ENCODE data around the gene FMNL2. TPM values are rescaled to one million over a fixed set of nuclear protein-coding genes. Genes with fewer than 3 reads are reported as not detected.

Gene FMNL2
- total RNA-seq, 4 donors from 2014 or later = 6.7 to 17.2 (median 11.5) TPM

- peak overlapping the region; percentile 73 to 81 (median 76) for H3K27ac ChIP-seq
- H3K4me1 ChIP-seq = peaks cover 19 to 51% of the 10 kb centered on the region in 2 donors
- no peaks in the 10 kb centered on the region for H3K27me3 ChIP-seq
- no peaks in the 10 kb centered on the region for H3K9me3 ChIP-seq
- peak; percentile 81 to 89 for ATAC-seq
- in situ Hi-C loops (cut with MboI; ENCODE audit: low sequenced_read_pairs in 4 of 4) = loop anchor here in 2 of 4 donors (10.0 kb wide), 1 partner anchor 285 kb away; the partner anchor contains the start of gene FMNL2 (in 2 of the 2)
- H3K36me3 ChIP-seq = peaks cover 0 to 18% of the 10 kb centered on the region in 2 donors
- DNase-seq = peak; percentile 29 to 35
- H3K4me3 ChIP-seq = no peak overlapping the region
- intact Hi-C loops (cut with DNase I; ENCODE audit: low total_unique reads) = loop anchor here (5.0 kb wide), 2 partner anchors 213 to 793 kb away; partner anchors contain the start of gene ARL5A
- TF ChIP-seq CTCF (IDR thresholded peaks at IDR 0.05 in 4 of 5, conservative IDR thresholded peaks at IDR 0.05 in 1 of 5) (no peak), POLR2A (IDR thresholded peaks at IDR 0.05) (no peak)
Measured at GRCh38 chr2:152620208-152620607, 285.2 kb downstream of the FMNL2 start.

DNA sequence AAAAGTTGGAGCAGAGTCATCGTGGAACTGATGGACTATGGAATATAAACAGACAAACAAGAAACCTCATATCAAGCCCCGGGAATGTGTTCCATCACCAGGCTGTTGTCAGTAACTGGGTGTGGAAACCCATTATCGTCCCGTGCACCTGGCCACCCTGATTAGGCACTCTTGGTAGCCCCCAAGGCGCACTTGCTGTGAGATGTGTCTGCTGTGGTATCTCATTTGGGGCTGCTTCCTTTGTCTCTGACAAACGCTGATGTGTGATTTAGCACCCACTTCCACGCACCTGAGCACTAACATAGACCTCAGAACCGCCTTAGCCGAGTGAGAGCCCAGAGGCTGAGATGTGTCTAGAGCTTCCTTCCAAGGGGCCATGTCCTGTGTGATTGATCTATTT lies 286.0 kb downstream of the FMNL2 start:
- H3K9me3 ChIP-seq = no peaks in the 10 kb centered on the region
- H3K36me3 ChIP-seq = peaks cover 0 to 18% of the 10 kb centered on the region in 2 donors
- intact Hi-C loops (cut with DNase I; ENCODE audit: low total_unique reads) (loop anchor here (5.0 kb wide), 2 partner anchors 214 to 794 kb away; partner anchors contain the start of gene ARL5A), in situ Hi-C loops (cut with MboI; ENCODE audit: low sequenced_read_pairs in 4 of 4) (loop anchor here in 2 of 4 donors (10.0 kb wide), 1 partner anchor 286 kb away; the partner anchor contains the start of gene FMNL2 (in 2 of the 2))
- H3K27ac ChIP-seq = peak overlapping the region; percentile 73 to 81 (median 76)
- H3K4me1 ChIP-seq = peaks cover 13 to 43% of the 10 kb centered on the region in 2 donors
- TF ChIP-seq CTCF (IDR thresholded peaks at IDR 0.05 in 4 of 5, conservative IDR thresholded peaks at IDR 0.05 in 1 of 5) = no peak
- TF ChIP-seq POLR2A (IDR thresholded peaks at IDR 0.05) = no peak
- no peak for DNase-seq
- H3K4me3 ChIP-seq = no peak overlapping the region
- H3K27me3 ChIP-seq = no peaks in the 10 kb centered on the region
- no peak for ATAC-seq

- Histone ChIP-seq H3K27me3 (no peaks in the 10 kb centered on the region), H3K9me3 (no peaks in the 10 kb centered on the region), H3K4me1 (peaks cover 17 to 35% of the 10 kb centered on the region in 2 donors), H3K27ac (peak overlapping the region in 2 of 4 donors; percentile 75 to 81), H3K36me3 (peaks cover 0 to 16% of the 10 kb centered on the region in 2 donors), H3K4me3 (no peak overlapping the region)
- no peak for TF ChIP-seq CTCF (IDR thresholded peaks at IDR 0.05 in 4 of 5, conservative IDR thresholded peaks at IDR 0.05 in 1 of 5)
- TF ChIP-seq POLR2A (IDR thresholded peaks at IDR 0.05) = no peak
- in situ Hi-C loops (cut with MboI; ENCODE audit: low sequenced_read_pairs in 4 of 4) = loop anchor here in 2 of 4 donors (10.0 kb wide), 1 partner anchor 287 kb away; the partner anchor contains the start of gene FMNL2 (in 2 of the 2)
- intact Hi-C loops (cut with DNase I; ENCODE audit: low total_unique reads) = loop anchor here (5.0 kb wide), 2 partner anchors 215 to 795 kb away; partner anchors contain the start of gene ARL5A
- ATAC-seq = no peak
- no peak for DNase-seq
Measured at GRCh38 chr2:152622219-152622618, 287.2 kb downstream of the FMNL2 start.

DNA sequence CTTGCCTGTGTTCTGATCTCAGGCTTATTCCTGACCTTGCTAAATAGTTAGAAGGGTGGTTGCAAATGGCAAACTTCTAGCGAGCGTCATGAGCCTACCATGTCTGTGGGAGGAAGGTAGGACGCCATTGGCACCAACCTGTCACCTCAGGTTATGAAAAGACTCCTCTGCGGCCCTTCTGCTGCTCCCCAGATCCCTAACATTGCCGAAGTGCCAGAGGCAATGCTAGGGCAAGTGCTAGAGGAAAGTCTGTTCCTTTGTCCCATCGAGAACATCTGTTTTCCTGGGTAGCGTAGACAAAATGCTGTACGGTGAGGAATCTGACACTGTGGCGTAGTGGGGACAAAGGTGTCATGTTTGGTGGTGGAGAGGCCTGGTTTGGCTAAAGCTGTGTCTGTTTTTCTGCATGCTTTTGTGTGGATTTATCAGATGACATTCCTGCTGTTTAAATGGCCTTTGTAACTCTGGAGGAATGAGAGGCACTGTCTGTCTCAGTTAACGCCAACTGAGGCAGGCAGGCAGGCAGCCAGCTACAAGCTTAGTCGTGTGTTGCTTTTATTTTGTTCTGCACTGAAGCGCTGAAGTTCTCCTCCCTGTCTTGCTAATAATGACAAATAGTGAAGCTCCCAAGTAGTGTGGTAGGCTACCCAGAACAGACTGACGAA lies 288.2 kb downstream of the FMNL2 start:
- Histone ChIP-seq H3K4me1 (peaks cover 17 to 35% of the 10 kb centered on the region in 2 donors), H3K4me3 (no peak overlapping the region), H3K27me3 (no peaks in the 10 kb centered on the region), H3K27ac (no peak overlapping the region), H3K36me3 (peaks cover 0 to 10% of the 10 kb centered on the region in 2 donors), H3K9me3 (no peaks in the 10 kb centered on the region)
- in situ Hi-C loops (cut with MboI; ENCODE audit: low sequenced_read_pairs in 4 of 4) (loop anchor here in 2 of 4 donors (10.0 kb wide), 1 partner anchor 288 kb away; the partner anchor contains the start of gene FMNL2 (in 2 of the 2)), intact Hi-C loops (cut with DNase I; ENCODE audit: low total_unique reads) (loop anchor here (5.0 kb wide), 2 partner anchors 216 to 796 kb away; partner anchors contain the start of gene ARL5A)
- no peak for ATAC-seq
- TF ChIP-seq CTCF (IDR thresholded peaks at IDR 0.05 in 4 of 5, conservative IDR thresholded peaks at IDR 0.05 in 1 of 5) (no peak), POLR2A (IDR thresholded peaks at IDR 0.05) (no peak)
- DNase-seq = no peak

Data from gastrocnemius medialis (tissue), 4 donors.